Mammary epithelial cell (primary cell): ENCODE measurements around the gene PALLD.

ENCODE experiments used
- CTCF ChIP-seq, 2 donors: IDR thresholded peaks in 1 of 2; conservative IDR thresholded peaks in 1 of 2; 2 replicates each; pipeline ENCODE4 v1.5.1; 2011 to 2012; ENCODE audit warnings: inconsistent platforms in 2 of 2, low read length in 2 of 2, mild to moderate bottlenecking in 2 of 2, control low read depth in 1 of 2, low read depth in 1 of 2; ENCODE audit not compliant: insufficient read depth in 1 of 2; ENCODE audit errors: extremely low read depth in 1 of 2
- EZH2 ChIP-seq: IDR thresholded peaks from 2 replicates; pipeline ENCODE4 v1.6.1; 2012; ENCODE audit warnings: low read length, inconsistent platforms, borderline replicate concordance

GRCh38 chr4:168655182-168655581 is 158.3 kb downstream of the PALLD start:
- TF ChIP-seq CTCF (conservative IDR thresholded peaks at IDR 0.05 in 1 of 2, IDR thresholded peaks at IDR 0.05 in 1 of 2; ENCODE audit: extremely low read depth in 1 of 2, insufficient read depth in 1 of 2, low read depth in 1 of 2, low read length in 2 of 2) (no peak), EZH2 (no peak)
